HG03159 (cell line): ENCODE results near the gene CCBE1.
"Not testable (repeated sequence)": the region's sequence is repeated elsewhere in the genome, so short reads cannot be mapped to it uniquely, and the experiment has no call there.

Experiments used
- ATAC-seq: cut with Tn5 transposase; IDR thresholded peaks from one replicate; pipeline ENCODE4 v1.9.1; 2021; ENCODE audit warnings: mild to moderate bottlenecking, moderate library complexity; ENCODE audit not compliant: unreplicated experiment

Gene CCBE1

DNA sequence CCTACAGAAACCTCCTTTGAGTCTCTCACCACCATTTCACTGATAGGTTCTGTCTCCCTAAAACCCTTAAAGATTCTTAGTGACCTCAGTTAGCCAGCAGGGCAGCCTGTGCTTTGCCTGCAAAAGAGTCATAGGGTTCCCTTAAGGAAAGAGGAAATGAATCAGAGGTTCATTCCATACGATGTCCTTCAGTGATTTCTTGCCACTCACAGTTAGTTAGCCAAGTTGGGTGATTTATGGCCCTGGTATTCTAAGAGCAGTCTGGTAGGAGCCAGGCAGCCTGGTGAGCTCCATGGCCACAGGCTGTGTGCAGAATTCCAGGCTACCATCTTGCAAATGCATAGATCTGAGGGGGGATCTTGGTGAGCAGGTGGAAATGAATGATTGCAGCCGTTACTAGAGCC lies 18.7 kb upstream of the CCBE1 start:
- ATAC-seq = no peak

DNA sequence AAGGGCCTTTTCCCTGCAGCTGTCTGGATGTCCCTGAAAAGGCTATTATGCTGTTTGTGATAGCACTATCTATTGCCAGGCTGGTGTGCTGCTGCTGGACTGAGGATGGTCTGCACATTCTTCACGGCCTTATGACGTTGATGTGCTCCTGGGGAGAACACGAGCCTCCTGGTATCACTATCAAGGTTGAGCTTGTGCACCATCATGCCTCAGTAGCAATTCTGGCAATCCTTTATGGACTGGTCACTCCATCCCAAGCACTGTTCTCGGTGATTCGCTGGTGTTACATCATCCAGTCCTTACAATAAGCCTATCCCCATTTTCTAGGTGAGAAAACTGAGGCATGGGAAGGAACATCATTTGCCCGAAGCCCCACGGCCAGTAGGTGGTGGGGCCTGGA lies 18.2 kb upstream of the CCBE1 start:
- ATAC-seq = no peak

DNA sequence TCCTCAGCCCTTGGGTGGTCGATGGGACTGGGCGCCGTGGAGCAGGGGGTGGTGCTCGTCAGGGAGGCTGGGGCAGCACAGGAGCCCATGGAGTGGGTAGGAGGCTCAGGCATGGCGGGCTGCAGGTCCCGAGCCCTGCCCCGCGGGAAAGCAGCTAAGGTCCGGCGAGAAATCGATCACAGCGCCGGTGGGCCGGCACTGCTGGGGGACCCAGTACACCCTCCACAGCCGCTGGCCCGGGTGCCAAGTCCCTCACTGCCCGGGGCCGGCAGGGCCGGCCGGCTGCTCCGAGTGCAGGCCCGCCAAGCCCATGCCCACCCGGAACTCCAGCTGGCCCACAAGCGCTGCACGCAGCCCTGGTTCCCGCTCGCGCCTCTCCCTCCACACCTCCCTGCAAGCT lies 16.9 kb upstream of the CCBE1 start:
- ATAC-seq = not testable (repeated sequence)

DNA sequence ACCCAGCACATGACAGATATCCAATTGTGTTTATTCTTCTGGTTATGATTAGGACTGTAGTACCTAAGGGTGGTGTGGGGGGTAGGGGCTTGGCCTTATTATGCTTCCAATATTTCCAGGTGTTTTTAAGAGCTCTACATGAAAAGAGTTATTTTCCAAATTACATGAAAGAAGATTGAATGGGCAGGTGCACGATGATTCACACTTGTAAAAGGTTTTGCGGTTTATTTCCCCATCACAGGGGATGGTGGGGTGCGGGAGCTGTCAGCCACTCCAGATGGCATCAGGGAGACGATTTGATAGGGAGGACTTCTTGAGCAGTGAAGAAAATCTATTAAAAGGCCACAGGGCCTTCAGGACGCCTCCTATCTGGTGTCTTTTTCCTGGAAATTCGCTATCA lies 15.1 kb upstream of the CCBE1 start:
- no peak for ATAC-seq

DNA sequence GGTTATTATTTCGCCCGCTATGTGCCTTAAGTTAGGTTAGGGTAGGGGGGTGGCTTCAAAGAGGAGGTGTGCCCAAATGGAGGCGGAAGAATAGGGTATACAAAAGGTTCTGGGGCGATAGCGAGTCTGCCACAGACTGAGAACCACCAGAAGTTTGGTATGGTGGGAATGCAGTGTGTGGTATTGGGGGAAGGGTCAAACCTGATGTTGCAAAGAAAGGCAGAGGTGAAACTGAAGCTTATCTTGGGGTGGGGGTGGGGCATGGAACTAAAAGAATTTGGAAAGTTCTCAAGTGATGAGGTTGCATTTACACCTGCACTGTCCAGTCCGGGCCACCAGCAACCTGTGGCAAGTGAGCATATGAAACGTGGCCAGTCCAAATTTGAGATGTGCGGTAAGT lies 11.8 kb upstream of the CCBE1 start:
- no peak for ATAC-seq

DNA sequence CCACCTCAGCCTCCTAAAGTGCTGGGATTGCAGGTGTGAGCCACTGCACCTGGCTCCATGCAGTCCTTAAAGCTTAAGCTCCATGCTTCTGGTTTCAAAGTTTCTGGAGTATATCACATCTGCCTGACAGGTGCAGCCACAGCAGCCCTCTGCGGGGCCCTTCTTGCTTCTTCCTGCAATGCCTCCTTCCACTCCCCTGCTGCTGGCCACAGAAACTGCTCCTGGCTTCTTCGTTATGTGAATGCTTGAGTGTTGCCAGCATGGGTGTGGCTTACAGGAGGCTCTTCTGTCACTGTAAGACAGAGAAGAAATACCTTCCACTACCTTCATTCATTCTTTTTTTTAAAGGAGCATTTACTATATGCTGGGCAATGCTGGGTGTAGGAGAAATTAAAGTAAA lies 10.1 kb upstream of the CCBE1 start:
- no peak for ATAC-seq

DNA sequence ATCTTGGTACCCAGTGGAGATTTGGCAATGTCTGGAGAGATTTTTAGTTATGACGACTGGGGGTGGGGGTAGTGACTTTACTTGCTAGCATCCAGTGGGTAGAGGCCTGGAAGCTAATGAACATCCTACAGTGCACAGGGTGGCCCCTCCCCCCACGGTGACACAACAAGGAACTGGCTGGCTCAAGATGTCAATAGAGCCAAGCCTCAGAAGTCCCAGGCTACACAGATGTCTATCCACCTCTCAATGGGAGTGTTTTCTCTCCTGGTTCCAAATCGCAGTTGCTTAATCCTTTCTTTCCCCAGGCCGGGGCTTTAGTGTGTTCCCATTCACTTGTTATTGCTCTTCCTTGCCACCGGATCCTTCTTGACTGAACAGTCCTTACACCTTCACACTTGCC lies 9.3 kb upstream of the CCBE1 start:
- ATAC-seq = no peak

DNA sequence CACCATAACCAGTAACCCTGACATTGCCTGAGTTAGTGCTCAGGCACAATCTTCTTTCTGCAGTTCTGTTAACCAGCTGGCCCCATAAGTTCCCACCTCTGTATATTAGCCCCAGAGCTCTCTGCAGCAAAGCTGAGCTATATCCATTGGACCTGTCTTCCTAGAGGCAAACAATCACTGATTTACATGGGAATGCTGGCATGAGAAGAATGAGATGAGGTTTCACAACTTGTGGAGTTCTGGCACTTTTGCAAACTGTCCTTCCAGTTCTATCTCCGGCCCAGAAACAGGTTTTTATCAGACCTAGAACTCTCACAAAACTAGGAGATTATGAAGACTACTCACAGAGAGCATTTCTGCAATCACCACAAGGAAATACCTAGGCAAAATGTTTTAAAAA lies 7.9 kb upstream of the CCBE1 start:
- no peak for ATAC-seq

DNA sequence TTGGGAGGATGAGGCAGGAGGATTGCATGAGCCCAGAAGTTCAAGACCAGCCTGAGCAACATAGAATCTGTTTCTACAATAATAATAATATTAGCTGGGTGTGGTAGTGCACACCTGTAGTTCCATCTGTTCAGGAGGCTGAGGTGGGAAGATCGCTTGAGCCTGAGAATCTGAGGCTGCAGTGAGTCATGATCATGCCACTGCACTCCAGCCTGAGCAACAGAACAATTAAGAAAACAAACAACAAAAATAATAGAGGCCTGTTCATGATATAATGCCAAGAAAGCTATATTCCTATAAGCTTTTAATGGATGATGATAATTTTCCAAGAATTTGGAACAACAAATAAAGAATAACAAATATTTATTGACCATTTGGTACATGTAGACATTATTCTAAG lies 6.9 kb upstream of the CCBE1 start:
- no peak for ATAC-seq

DNA sequence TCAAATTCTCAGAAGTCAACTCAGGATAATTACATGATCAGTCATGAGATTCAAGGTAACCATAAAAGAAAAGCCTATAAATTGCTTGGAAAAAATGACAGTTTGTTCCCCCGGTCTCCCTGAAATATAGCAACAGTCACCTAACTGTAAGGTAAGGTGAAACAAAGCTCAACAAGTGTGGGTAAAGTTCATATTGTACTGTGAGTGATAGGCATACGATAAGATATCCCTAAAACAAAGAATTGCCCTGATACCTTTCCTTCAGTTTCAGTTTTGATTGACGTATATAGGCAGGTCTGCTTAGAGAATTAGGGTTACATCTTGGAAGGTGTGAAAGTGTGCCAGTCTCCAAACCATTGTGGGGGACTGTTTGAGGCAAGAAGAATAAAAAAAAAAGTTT lies 4.0 kb upstream of the CCBE1 start:
- ATAC-seq = no peak

DNA sequence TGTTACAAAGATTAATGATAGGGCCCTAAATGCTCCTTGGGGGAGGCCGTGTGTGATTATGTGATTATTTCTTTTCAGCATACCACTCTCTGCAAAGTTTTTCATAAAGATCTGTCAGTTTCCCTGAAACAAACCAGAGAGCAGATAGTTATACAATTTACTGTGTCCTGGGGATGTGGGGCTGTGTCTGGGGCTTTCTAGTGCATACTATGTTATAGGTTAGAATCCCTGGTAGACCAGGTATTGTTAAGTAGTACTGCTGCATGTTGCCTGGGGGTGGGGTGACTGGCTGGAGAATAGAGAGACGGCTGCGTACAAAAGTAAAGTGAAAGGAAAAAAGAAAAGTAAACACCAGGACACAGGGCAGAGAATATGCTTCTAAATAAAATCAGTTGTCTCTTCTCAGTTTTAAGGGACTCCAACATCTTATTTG lies 3.3 kb upstream of the CCBE1 start:
- no peak for ATAC-seq

DNA sequence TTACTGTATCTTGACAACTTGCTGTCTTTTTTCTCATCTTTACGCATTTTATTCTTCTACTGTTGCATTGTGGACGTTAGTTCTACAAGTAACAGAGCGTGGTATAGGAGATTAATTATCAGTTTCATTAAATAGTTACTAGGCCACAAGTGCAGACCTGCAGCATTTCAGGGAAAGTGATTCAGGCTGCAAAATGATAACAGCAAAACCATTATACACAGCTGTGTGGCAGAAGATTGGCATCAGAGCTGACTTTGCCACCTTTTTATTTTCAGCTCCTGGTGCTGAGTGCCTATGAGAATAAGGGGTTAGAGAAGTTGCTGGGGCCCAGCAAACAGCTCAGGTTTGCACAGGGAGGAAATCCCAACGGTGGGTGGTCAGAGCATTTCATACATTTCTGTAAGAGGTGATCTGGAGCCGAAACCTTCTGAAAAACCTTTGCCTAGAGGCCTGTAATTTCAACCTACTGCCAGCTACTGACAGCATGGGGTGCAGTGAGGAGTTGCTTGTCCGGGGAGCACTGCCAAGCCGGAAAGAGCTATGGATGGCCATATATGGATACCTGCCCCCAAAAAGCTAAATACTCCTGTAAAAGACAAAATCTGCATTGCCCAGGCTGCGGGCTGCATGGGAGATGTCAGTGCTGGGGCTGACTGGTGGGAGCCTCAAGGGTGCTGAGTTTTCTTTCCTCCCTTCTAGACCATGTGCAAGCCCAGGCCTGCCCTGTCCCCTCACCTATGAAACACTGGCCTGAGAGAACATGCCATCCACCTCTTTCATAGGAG lies 2.7 kb upstream of the CCBE1 start:
- no peak for ATAC-seq

DNA sequence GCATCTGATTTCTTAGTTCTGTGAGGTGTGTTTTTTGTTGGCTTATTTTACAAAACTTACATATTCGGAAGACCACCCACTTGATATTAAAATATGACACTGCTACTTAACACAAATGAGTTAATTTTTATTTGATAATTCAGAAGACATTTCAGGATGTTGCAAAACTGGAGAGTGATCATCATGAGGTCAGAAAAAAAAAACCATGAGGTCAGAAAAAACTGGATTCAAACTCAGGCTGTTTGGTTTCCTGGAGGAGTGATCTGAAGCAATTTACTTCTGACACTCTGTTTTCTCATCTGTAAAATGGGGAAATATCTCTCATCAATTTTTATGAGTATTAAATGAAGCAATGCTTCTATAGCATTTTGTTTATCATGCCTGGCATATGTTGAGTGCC lies 1.8 kb upstream of the CCBE1 start:
- no peak for ATAC-seq

DNA sequence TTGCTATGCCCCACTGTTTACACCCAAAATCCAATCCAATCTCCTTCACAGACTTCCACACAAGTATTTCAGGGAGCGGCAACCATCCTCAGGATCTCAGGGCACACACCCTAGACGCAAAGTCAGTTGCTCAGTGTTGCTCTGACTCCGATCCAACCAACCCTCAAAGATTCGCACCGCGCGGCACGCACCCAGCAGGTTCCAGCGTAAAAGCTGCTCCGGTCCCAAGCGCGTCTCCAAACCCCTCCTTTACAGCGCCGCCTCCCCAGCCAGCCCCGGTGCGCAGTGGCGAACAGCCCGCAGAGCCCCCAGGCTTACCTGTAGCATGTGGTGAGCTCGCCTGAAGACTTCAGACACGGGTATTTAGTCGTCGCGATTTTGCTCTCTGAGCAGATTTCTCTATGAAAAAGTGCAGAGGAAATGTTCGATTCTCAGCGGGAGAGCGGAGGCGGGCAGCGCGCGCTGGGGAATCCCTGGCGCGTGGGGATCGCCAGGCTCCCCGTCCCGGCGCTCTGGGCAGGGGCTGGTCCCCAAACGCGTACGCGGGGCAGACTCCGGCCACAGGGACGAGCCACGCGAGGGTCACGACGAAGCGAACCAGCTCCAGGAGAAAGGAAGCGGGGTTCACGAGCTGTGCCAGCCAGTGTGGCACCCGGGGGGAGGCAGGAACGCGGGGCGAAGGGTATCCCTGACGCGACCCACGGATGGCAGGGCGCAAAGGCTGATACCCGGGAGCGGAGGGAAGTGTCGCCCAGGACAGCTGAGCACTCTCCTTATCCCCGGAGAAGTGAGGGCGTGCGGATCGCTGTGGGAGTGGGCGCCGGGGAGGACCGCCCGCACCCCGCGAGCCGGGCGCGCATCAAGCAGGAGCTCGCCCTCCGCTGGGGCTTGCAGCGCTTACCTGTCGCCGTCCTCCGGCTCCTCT lies 650 bp downstream of the CCBE1 start:
- ATAC-seq = peak; percentile 28

DNA sequence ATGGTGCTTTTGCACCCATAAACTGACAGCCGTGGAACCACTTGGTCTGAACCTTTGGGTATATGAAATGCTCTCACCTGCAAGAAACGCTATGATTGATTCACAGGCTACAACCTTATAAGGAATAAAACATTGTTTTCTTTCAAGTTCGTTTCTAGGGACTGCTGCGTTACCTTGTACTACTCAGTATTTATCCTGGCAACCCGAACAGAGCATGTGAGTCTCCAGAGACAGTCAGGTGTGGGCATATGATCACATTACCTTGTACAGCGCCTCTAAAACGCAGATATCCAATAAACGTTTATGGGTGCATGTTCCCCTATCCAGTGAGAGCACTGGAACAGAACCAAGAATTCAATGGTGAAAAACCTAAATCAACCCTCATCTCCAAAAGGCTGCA lies 1.7 kb downstream of the CCBE1 start:
- ATAC-seq = no peak

DNA sequence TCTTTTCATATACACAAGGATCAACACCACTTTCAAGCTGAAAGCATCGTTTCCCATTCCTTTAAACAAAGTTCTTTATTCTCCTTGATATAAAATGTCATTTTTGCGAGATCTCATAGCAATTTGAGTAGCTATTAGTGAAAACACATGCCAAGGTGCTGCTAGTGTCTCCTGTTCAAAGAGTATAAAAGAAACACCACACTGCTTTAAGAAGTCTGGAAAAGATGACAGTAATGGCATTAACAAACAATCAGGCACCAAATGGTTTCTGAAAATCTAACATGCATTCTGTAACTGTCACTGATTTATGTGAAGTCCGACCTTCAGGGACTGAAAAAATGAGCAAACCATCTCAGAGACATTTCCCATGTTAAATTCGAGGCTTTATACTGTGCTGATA lies 2.4 kb downstream of the CCBE1 start:
- ATAC-seq = no peak

DNA sequence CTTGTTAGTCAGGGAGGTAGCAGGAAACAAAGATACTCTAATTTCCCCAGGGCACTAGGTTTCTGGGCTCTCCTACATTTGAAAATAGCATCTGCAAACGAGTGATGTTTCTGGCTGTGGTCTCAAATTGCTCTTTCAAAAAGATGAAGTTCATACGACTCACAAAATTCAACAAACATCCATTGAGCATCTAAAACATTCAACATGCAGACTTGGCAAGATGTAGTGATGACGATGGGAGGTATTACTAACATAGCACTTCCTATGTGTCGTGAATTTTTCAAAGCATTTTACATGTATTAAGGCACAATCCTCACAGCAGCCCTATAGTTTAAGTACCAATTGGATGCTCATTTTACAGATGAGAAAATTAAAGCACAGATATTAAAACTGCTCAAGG lies 5.2 kb downstream of the CCBE1 start:
- no peak for ATAC-seq

DNA sequence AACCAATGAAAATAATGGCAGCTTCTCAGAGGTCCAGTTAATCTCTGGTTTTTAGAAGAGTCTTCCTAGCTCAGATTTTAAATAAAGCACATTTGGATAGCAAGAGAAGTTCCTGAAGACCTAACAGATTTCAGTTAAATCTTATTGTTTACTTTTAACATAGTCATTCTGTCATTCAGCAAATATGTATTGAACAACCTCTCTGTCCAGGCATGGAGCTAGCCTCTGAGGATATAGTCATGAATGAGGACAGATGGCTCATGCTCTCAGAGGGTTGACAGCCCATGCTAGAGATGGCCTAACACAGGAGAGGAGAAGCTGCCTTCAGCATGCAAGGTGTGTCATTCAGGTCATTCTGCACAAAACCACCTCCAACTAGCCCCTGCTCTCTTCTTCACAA lies 6.2 kb downstream of the CCBE1 start:
- no peak for ATAC-seq

DNA sequence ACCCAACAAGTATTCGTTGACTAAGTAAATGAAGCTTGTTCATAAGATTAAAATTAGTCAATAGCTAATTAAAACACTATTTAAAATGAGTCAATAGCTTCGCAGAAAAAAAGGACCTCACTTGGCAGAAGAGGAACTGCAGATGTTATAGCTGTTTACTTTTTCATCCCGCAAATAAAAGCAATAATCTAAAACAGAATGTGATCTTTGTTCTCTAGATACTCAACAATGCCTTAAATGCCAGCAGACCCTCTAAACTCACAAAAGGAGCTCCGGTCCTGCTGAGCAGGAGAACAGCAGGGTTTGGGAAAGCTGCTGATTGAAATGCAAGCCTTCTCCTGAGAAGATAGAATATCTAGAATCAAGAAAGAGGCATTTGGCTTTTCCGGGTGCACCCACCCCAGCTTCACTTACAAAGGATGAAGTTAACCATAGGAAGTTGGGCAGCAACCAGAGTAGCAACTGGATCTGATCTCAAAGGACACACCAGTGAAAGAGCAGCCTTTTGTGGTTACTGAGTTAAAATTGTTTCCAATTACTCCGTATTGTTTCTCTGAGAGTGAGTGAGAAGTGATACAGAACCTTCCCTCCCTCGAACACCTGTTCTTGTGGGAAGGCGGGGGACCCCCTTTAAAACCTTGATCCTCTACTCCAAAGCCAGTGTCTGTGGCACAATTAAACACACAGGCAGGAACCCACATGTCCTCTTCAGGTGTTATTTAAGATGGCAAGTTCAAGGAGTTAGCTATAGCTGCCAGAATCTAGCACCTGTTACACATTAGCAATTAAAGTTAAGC lies 6.8 kb downstream of the CCBE1 start:
- no peak for ATAC-seq

DNA sequence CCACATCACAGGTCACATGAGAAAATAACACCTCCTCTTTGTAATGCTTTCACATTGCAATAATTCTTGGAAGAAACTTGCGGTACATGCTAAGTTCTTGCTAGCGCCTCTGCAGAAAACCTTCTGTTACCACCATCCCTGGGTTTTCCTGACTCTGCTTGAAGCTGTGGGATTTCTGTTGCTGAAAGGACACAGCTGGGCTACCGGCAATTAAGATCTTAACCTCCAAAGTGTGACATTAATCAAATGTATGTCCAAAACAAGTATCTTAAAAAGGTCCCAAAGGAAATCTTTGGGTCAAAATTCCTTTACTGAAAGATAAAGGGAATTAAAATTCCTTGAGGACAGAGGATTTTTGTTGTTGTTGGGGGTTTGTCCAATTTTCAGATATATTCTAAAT lies 7.5 kb downstream of the CCBE1 start:
- no peak for ATAC-seq

DNA sequence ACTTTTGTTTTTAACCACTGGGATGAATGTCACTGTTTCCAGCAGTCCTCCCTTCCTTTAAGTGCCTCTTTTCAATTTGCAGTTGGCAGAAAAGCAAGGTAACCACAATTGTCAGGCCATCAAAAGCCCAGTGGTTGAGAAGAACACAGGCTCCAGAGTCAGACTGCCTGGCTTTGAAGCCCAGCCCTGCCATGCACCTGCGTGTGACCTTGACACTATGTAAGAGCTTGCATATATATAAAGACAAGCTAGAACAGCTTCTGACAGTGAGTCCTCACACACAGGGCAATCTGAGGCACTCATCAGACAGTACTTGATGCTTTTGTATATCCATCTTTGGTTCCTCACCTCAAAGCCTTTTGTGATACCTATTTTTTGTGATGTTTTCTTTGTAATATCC lies 11.0 kb downstream of the CCBE1 start:
- no peak for ATAC-seq
